HCT116 (cell line): Measurements from ENCODE around the gene SMIM20. TPM values are rescaled to one million over a fixed set of nuclear protein-coding genes. Genes with fewer than 3 reads are reported as not detected.

Source experiments
- ATAC-seq: fragments of 200-7000 bp; cut with Tn5 transposase; 2 replicates; pipeline ENCODE4 v1.9.1; 2020; ENCODE audit warnings: mild to moderate bottlenecking, moderate library complexity
- BruUV-seq: library from RNA; stranded (reverse); fragments of 400-500 nt; replicated peaks from 2 replicates; lab custom pipeline; 2021; lab: Mats Ljungman, UMichigan
- CTCF ChIA-PET: fragments of 300-600 bp; sonication (Branson Sonifier 250); formaldehyde crosslinking; loops from one replicate; lab custom pipeline; 2021; ENCODE audit warnings: antibody characterized with exemption; lab: Charles Lee
- POLR2A ChIA-PET: fragments of 300-600, 350-600 bp; sonication (Branson Sonifier 250); formaldehyde crosslinking; loops from one replicate; lab custom pipeline; 2021; ENCODE audit warnings: antibody characterized with exemption; lab: Charles Lee
- RAD21 ChIA-PET, 2 experiments: fragments of 300-600 bp; sonication (Branson Sonifier 250); formaldehyde crosslinking; loops; one replicate each; lab custom pipeline; 2023; ENCODE audit warnings: low total read pairs in 2 of 2; ENCODE audit not compliant: uncharacterized antibody in 2 of 2, unreplicated experiment in 2 of 2, low non-redundant PET in 1 of 2; lab: Charles Lee
- DNase-seq: peaks from one replicate; pipeline ENCODE4 v3.0.0-alpha.2; 2010; ENCODE audit warnings: low read depth, low spot score
- H2AFZ ChIP-seq: fragments of 200-600 bp; shearing (Covaris generic), sonication (generic); 2 replicates; pipeline ENCODE4 v1.6.1; 2017; ENCODE audit warnings: low read depth, mixed run types, mixed read lengths, antibody characterized with exemption, low read length; ENCODE audit not compliant: poor library complexity, severe bottlenecking
- H3K27ac ChIP-seq: 2 replicates; pipeline ENCODE4 v1.5.1; 2012; ENCODE audit warnings: low read depth, low read length
- H3K27me3 ChIP-seq: fragments of 200-600 bp; sonication (generic); 2 replicates; pipeline ENCODE4 v1.6.1; 2016; ENCODE audit warnings: mixed run types, low read length, mixed read lengths; ENCODE audit not compliant: insufficient read depth
- H3K36me3 ChIP-seq, 2 experiments: fragments of 200-500 bp in 1 of 2; fragments of 200-600 bp in 1 of 2; sonication (Bioruptor generic) in 1 of 2; sonication (generic) in 1 of 2; 2 replicates each; pipeline versions ENCODE4 v1.5.1 to v1.6.1; 2014 to 2016; ENCODE audit warnings: low read length in 2 of 2, inconsistent platforms in 1 of 2, mixed read lengths in 1 of 2, mixed run types in 1 of 2; ENCODE audit not compliant: insufficient read depth in 2 of 2, control insufficient read depth in 1 of 2
- H3K4me1 ChIP-seq, 2 experiments: fragments of 200-600 bp in 1 of 2; sonication (generic) in 1 of 2; 2 replicates each; pipeline versions ENCODE4 v1.5.1 to v1.6.1; 2012 to 2017; ENCODE audit warnings: low read length in 2 of 2, inconsistent platforms in 1 of 2, mild to moderate bottlenecking in 1 of 2, mixed read lengths in 1 of 2, mixed run types in 1 of 2, moderate library complexity in 1 of 2; ENCODE audit not compliant: insufficient read depth in 2 of 2, control insufficient read depth in 1 of 2
- H3K4me2 ChIP-seq: fragments of 200-600 bp; sonication (generic); 2 replicates; pipeline ENCODE4 v1.6.1; 2017; ENCODE audit warnings: mixed run types, low read length, mixed read lengths
- H3K4me3 ChIP-seq, 2 experiments: fragments of 200-600 bp in 1 of 2; sonication (generic) in 1 of 2; replicated peaks in 1 of 2; 2 replicates each; pipeline ENCODE4 v1.5.1; 2011 to 2016; ENCODE audit warnings: low read length in 2 of 2, control low read depth in 1 of 2, low read depth in 1 of 2, mild to moderate bottlenecking in 1 of 2, mixed read lengths in 1 of 2, mixed run types in 1 of 2
- H3K79me2 ChIP-seq: fragments of 200-600 bp; sonication (generic); 2 replicates; pipeline ENCODE4 v1.6.1; 2017; ENCODE audit warnings: mild to moderate bottlenecking, mixed run types, low read length, moderate library complexity, mixed read lengths; ENCODE audit not compliant: insufficient read depth
- H3K9ac ChIP-seq: fragments of 200-600 bp; sonication (generic); 2 replicates; pipeline ENCODE4 v1.6.1; 2016; ENCODE audit warnings: low read length, mixed read lengths
- H3K9me2 ChIP-seq: fragments of 200-600 bp; sonication (generic), shearing (Covaris generic); 2 replicates; pipeline ENCODE4 v1.6.1; 2017; ENCODE audit warnings: mixed run types, mild to moderate bottlenecking, moderate library complexity; ENCODE audit not compliant: insufficient read depth
- H3K9me3 ChIP-seq, 2 experiments: fragments of 200-500 bp in 1 of 2; fragments of 200-600 bp in 1 of 2; sonication (Bioruptor generic) in 1 of 2; sonication (generic) in 1 of 2; 2 replicates each; pipeline ENCODE4 v1.6.1; 2014 to 2017; ENCODE audit warnings: low read length in 2 of 2, mixed read lengths in 2 of 2, inconsistent platforms in 1 of 2, low read depth in 1 of 2, mild to moderate bottlenecking in 1 of 2, mixed run types in 1 of 2, moderate library complexity in 1 of 2; ENCODE audit not compliant: control insufficient read depth in 1 of 2, insufficient read depth in 1 of 2
- H4K20me1 ChIP-seq: fragments of 200-600 bp; sonication (generic), shearing (Covaris generic); 2 replicates; pipeline ENCODE4 v1.6.1; 2017; ENCODE audit warnings: mixed run types, mild to moderate bottlenecking, moderate library complexity; ENCODE audit not compliant: insufficient read depth
- ATF3 ChIP-seq: IDR thresholded peaks from 2 replicates; pipeline ENCODE4 v1.6.1; 2012
- CTCF ChIP-seq, 3 experiments: fragments of 200-600 bp in 1 of 3; sonication (generic) in 1 of 3; IDR thresholded peaks in 2 of 3; conservative IDR thresholded peaks in 1 of 3; 2 replicates each; pipeline ENCODE4 v1.5.1; 2012 to 2017; ENCODE audit warnings: low read depth in 2 of 3, low read length in 2 of 3, antibody characterized with exemption in 1 of 3, borderline replicate concordance in 1 of 3, control low read depth in 1 of 3, mild to moderate bottlenecking in 1 of 3, mixed read lengths in 1 of 3, mixed run types in 1 of 3, moderate library complexity in 1 of 3; ENCODE audit not compliant: insufficient read depth in 1 of 3
- EGR1 ChIP-seq: IDR thresholded peaks from 2 replicates; pipeline ENCODE4 v1.6.1; 2012; ENCODE audit warnings: low read depth
- EZH2phosphoT487 ChIP-seq: fragments of 200-600 bp; IDR thresholded peaks from 2 replicates; pipeline ENCODE4 v1.6.1; 2018; ENCODE audit warnings: antibody characterized with exemption, borderline replicate concordance
- FOSL1 ChIP-seq: IDR thresholded peaks from 2 replicates; pipeline ENCODE4 v1.6.1; 2012; ENCODE audit warnings: low read depth
- RAD21 ChIP-seq: IDR thresholded peaks from 2 replicates; pipeline ENCODE4 v1.6.1; 2012; ENCODE audit warnings: low read depth, mild to moderate bottlenecking
- REST ChIP-seq: IDR thresholded peaks from 2 replicates; pipeline ENCODE4 v1.6.1; 2012; ENCODE audit warnings: low read depth
- SRF ChIP-seq: IDR thresholded peaks from 2 replicates; pipeline ENCODE4 v1.6.1; 2012; ENCODE audit warnings: low read depth
- YY1 ChIP-seq: IDR thresholded peaks from 2 replicates; pipeline ENCODE4 v1.6.1; 2011; ENCODE audit warnings: low read length, low read depth, moderate library complexity, mild to moderate bottlenecking; ENCODE audit not compliant: insufficient replicate concordance; ENCODE audit errors: extremely low read depth
- ZBTB33 ChIP-seq: IDR thresholded peaks from 2 replicates; pipeline ENCODE4 v1.6.1; 2011; ENCODE audit warnings: mild to moderate bottlenecking, low read length, moderate library complexity; ENCODE audit not compliant: insufficient replicate concordance; ENCODE audit errors: extremely low read depth
- ZFX ChIP-seq: fragments of 450-650 bp; IDR thresholded peaks from 2 replicates; pipeline ENCODE4 v1.6.1; 2017
- ZNF274 ChIP-seq: fragments of 200-500 bp; sonication (Bioruptor generic); IDR thresholded peaks from 2 replicates; pipeline ENCODE4 v1.6.1; 2014; ENCODE audit warnings: mild to moderate bottlenecking, low read depth, low read length, inconsistent platforms
- intact Hi-C: fragments of 100-400 bp; cut with micrococcal nuclease; formaldehyde crosslinking; loops from 2 replicates; pipeline ENCODE4 v1.10.0; 2022
- total RNA-seq: library from RNA; stranded (reverse); gene quantifications from one replicate; pipeline ENCODE4 v1.2.1, GENCODE V29; 2021; ENCODE audit not compliant: unreplicated experiment

The SMIM20 gene
- total RNA-seq, 1 experiment from 2014 or later = 36.9 TPM

GRCh38 chr4:25949173-25949748 lies 35.2 kb downstream of the SMIM20 start:
- no peak for DNase-seq
- TF ChIP-seq YY1 = no peak
- no peak for TF ChIP-seq RAD21
- TF ChIP-seq ZFX = no peak
- TF ChIP-seq SRF = no peak
- TF ChIP-seq EGR1 = no peak
- no peak for TF ChIP-seq ATF3
- TF ChIP-seq REST = no peak
- TF ChIP-seq ZNF274 = no peak
- no peak for TF ChIP-seq EZH2phosphoT487
- no peak for TF ChIP-seq FOSL1
- TF ChIP-seq ZBTB33 = no peak
- TF ChIP-seq CTCF (IDR thresholded peaks at IDR 0.05 in 2 of 3, conservative IDR thresholded peaks at IDR 0.05 in 1 of 3; ENCODE audit: borderline replicate concordance in 1 of 3, insufficient read depth in 1 of 3, low read depth in 2 of 3, low read length in 2 of 3) = no peak
- Histone ChIP-seq H4K20me1 (no peaks in the 10 kb centered on the region), H3K79me2 (no peaks in the 10 kb centered on the region), H3K27ac (no peak overlapping the region), H3K4me1 (peaks cover 8 to 37% of the 10 kb centered on the region in 2 experiments), H3K27me3 (no peaks in the 10 kb centered on the region), H3K36me3 (no peaks in the 10 kb centered on the region), H3K4me3 (no peak overlapping the region), H3K9me2 (no peaks in the 10 kb centered on the region), H2AFZ (no peak overlapping the region), H3K9me3 (no peaks in the 10 kb centered on the region), H3K4me2 (no peak overlapping the region), H3K9ac (no peak overlapping the region)
- RAD21 ChIA-PET = no interaction called here
- intact Hi-C loops = no loop called here
- POLR2A ChIA-PET = no interaction called here
- BruUV-seq = no TSS peak
- no peak for ATAC-seq
- CTCF ChIA-PET = no interaction called here
